Left ventricle myocardium inferior (tissue), 1 donor: Measurements from ENCODE around the gene XBP1. TPM values are rescaled to one million over a fixed set of nuclear protein-coding genes. Genes with fewer than 3 reads are reported as not detected.
A peak's percentile ranks its signal among the peaks of the same experiment; 100 is the strongest.
"Not testable (repeated sequence)": the region's sequence is repeated elsewhere in the genome, so short reads cannot be mapped to it uniquely, and the experiment has no call there.

ENCODE experiments used
- DNase-seq: peaks from one replicate; pipeline ENCODE4 v3.0.0-alpha.2; 2020
- H3K27ac ChIP-seq: fragments of 200-600 bp; replicated peaks from 2 replicates; pipeline ENCODE4 v1.8.0; 2021
- H3K27me3 ChIP-seq: fragments of 200-600 bp; 2 replicates; pipeline ENCODE4 v1.8.0; 2021; ENCODE audit warnings: low read depth
- H3K36me3 ChIP-seq: fragments of 200-600 bp; 2 replicates; pipeline ENCODE4 v1.8.0; 2021
- H3K4me1 ChIP-seq: fragments of 200-600 bp; 2 replicates; pipeline ENCODE4 v1.8.0; 2021
- H3K4me3 ChIP-seq: fragments of 200-600 bp; 2 replicates; pipeline ENCODE4 v1.8.0; 2021; ENCODE audit warnings: mild to moderate bottlenecking, moderate library complexity
- H3K9me3 ChIP-seq: fragments of 200-600 bp; replicated peaks from 2 replicates; pipeline ENCODE4 v1.8.0; 2021
- intact Hi-C: fragments of 100-400 bp; cut with micrococcal nuclease; formaldehyde crosslinking; loops from one replicate; pipeline ENCODE4 v1.11.0; 2022
- long read RNA-seq: library from polyadenylated mRNA; unstranded; transcript quantifications from one replicate; pipeline ENCODE4 v2.0.0, GENCODE V29; 2021
- total RNA-seq: library from RNA; stranded (reverse); fragmentation: NEBNext Ultra II Directional; extraction: Animal tissue kit (Norgen Biotek cat#: 25700); gene quantifications from one replicate; pipeline ENCODE4 v1.2.1, GENCODE V29; 2021
- TF ChIP-seq, protein P1 (sequence below): fragments of 200-600 bp; IDR thresholded peaks from 2 replicates; pipeline ENCODE4 v1.8.0; 2021; ENCODE audit warnings: antibody characterized with exemption, mild to moderate bottlenecking, borderline replicate concordance
- donor health status: DM: no; HTN: yes; CAD: no; lungs with severe emphysema.

Gene XBP1
- 75.9 TPM for total RNA-seq
- long read RNA-seq, transcript XBP1-201 (5 exons, 1,850 nt) = major isoform, 230 of 239 reads
- long read RNA-seq, partial matches to known transcripts = 5 of 239 reads
- long read RNA-seq, other reads (novel, unspliced or antisense) = 2 of 239 reads

GRCh38 chr22:28800308-28801041 lies at the start of gene XBP1:
Gene XBP1 (minus strand): TSS chr22:28800569.
- TF ChIP-seq, protein P1, sequence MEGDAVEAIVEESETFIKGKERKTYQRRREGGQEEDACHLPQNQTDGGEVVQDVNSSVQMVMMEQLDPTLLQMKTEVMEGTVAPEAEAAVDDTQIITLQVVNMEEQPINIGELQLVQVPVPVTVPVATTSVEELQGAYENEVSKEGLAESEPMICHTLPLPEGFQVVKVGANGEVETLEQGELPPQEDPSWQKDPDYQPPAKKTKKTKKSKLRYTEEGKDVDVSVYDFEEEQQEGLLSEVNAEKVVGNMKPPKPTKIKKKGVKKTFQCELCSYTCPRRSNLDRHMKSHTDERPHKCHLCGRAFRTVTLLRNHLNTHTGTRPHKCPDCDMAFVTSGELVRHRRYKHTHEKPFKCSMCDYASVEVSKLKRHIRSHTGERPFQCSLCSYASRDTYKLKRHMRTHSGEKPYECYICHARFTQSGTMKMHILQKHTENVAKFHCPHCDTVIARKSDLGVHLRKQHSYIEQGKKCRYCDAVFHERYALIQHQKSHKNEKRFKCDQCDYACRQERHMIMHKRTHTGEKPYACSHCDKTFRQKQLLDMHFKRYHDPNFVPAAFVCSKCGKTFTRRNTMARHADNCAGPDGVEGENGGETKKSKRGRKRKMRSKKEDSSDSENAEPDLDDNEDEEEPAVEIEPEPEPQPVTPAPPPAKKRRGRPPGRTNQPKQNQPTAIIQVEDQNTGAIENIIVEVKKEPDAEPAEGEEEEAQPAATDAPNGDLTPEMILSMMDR = no peak
- Histone ChIP-seq H3K9me3 (no peaks in the 10 kb centered on the region), H3K27me3 (no peaks in the 10 kb centered on the region), H3K4me1 (peaks cover 69% of the 10 kb centered on the region), H3K36me3 (peaks cover 33% of the 10 kb centered on the region), H3K27ac (peak within 1 kb of the TSS; percentile 100), H3K4me3 (peak within 1 kb of the TSS; percentile 97)
- peak; percentile 94 for DNase-seq
- intact Hi-C loops = no loop called here

DNA sequence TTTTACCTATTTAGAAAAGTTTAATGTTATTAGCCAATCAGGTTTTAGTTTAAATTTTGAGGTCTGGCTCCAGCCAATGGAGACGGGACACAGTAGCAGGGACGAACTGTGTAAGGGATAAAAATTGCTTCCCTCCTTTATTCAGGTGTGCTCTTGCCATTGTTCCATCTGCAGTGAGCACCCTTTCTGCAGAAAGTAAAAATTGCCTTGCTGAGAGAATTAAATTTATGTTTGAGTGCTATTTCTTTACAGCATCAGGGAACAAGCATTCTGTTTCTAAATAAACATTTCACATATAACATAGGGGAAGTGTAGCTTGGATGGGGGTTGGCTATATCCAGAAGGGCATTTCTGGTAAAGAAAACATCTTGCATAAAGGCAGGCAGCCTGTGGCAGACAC lies 46.6 kb upstream of the XBP1 start:
- H3K4me3 ChIP-seq = no peak overlapping the region
- peaks cover 20% of the 10 kb centered on the region for H3K9me3 ChIP-seq
- no peaks in the 10 kb centered on the region for H3K27me3 ChIP-seq
- no peak for DNase-seq
- H3K27ac ChIP-seq = no peak overlapping the region
- no peaks in the 10 kb centered on the region for H3K4me1 ChIP-seq
- peaks cover 7% of the 10 kb centered on the region for H3K36me3 ChIP-seq
- intact Hi-C loops = no loop called here
- TF ChIP-seq, protein P1 = no peak

DNA sequence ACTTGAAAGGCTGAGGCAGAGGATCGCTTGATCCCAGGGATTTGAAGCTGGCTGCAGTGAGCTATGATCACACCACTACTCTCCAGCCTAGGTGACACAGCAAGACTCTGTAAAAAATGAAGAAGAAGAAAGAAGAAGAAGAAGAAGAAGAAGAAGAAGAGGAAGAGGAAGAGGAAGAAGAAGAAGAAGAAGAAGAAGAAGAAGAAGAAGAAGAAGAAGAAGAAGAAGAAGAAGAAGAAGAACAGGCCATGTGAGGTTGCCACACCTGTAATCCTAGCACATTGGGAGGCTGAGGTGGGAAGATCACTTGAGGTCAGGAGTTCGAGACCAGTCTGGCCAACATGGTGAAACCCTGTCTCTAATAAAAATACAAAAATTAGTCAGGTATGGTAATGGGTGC lies 43.9 kb upstream of the XBP1 start:
- H3K27me3 ChIP-seq, H3K4me3 ChIP-seq, intact Hi-C loops, H3K27ac ChIP-seq, H3K4me1 ChIP-seq, H3K36me3 ChIP-seq, DNase-seq: not testable (repeated sequence)
- H3K9me3 ChIP-seq = peaks cover 20% of the 10 kb centered on the region

DNA sequence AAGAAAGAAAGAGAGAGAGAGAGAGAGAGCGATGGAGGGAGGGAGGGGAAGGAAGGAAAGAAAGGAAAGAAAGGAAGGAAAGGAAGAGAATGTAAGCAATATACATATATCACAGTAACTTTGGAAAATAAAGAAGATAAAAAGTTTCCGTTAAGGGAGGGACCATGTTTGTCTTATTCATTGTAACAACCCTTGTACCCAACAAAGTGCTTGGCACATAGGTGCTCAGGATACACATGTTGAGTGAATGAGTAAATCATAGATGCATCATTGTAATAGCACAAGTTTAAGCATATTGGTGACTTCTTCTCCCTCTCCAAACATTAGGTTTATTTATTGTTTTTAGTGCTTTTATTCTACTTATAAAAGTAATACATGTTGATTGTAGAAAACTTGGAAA lies 43.3 kb upstream of the XBP1 start:
- intact Hi-C loops = no loop called here
- TF ChIP-seq, protein P1 = no peak
- H3K27ac ChIP-seq = no peak overlapping the region
- peaks cover 20% of the 10 kb centered on the region for H3K9me3 ChIP-seq
- H3K27me3 ChIP-seq = no peaks in the 10 kb centered on the region
- no peak overlapping the region for H3K4me3 ChIP-seq
- H3K36me3 ChIP-seq = peaks cover 7% of the 10 kb centered on the region
- H3K4me1 ChIP-seq = no peaks in the 10 kb centered on the region
- no peak for DNase-seq

GRCh38 chr22:28841111-28841510 lies 40.7 kb upstream of the XBP1 start:
- H3K4me1 ChIP-seq = no peaks in the 10 kb centered on the region
- no peaks in the 10 kb centered on the region for H3K27me3 ChIP-seq
- intact Hi-C loops = no loop called here
- H3K27ac ChIP-seq = no peak overlapping the region
- peaks cover under 1% of the 10 kb centered on the region for H3K9me3 ChIP-seq
- no peaks in the 10 kb centered on the region for H3K36me3 ChIP-seq
- TF ChIP-seq, protein P1 = no peak
- no peak overlapping the region for H3K4me3 ChIP-seq
- DNase-seq = no peak

DNA sequence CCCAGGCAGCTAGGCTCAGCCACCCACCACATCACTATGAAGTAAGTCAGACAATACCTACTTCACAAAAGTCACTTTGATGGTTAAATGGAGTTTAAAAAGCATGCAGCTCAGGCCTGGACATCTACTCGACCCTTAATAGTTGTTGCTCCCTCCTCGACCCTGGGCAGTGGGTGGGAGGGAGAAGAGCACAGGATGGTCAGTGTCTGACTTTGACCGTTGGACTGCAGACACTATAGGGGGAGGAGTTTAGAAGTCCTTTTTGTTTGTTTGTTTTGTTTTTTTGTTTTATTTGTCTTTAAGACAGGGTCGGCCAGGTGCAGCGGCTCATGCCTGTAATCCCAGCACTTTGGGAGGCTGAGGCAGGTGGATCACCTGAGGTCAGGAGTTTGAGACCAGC lies 38.6 kb upstream of the XBP1 start:
- H3K27me3 ChIP-seq = no peaks in the 10 kb centered on the region
- TF ChIP-seq, protein P1 = no peak
- no peaks in the 10 kb centered on the region for H3K9me3 ChIP-seq
- intact Hi-C loops = no loop called here
- H3K27ac ChIP-seq = no peak overlapping the region
- H3K36me3 ChIP-seq = no peaks in the 10 kb centered on the region
- no peak overlapping the region for H3K4me3 ChIP-seq
- no peak for DNase-seq
- H3K4me1 ChIP-seq = no peaks in the 10 kb centered on the region
